HCT116 (cell line): ENCODE data around the gene DHPS. TPM values are rescaled to one million over a fixed set of nuclear protein-coding genes. Genes with fewer than 3 reads are reported as not detected.

Experiments used
- ATAC-seq: fragments of 200-7000 bp; cut with Tn5 transposase; 2 replicates; pipeline ENCODE4 v1.9.1; 2020; ENCODE audit warnings: mild to moderate bottlenecking, moderate library complexity
- BruUV-seq: library from RNA; stranded (reverse); fragments of 400-500 nt; replicated peaks from 2 replicates; lab custom pipeline; 2021; lab: Mats Ljungman, UMichigan
- CTCF ChIA-PET: fragments of 300-600 bp; sonication (Branson Sonifier 250); formaldehyde crosslinking; loops from one replicate; lab custom pipeline; 2021; ENCODE audit warnings: antibody characterized with exemption; lab: Charles Lee
- POLR2A ChIA-PET: fragments of 300-600, 350-600 bp; sonication (Branson Sonifier 250); formaldehyde crosslinking; loops from one replicate; lab custom pipeline; 2021; ENCODE audit warnings: antibody characterized with exemption; lab: Charles Lee
- RAD21 ChIA-PET, 2 experiments: fragments of 300-600 bp; sonication (Branson Sonifier 250); formaldehyde crosslinking; loops; one replicate each; lab custom pipeline; 2023; ENCODE audit warnings: low total read pairs in 2 of 2; ENCODE audit not compliant: uncharacterized antibody in 2 of 2, unreplicated experiment in 2 of 2, low non-redundant PET in 1 of 2; lab: Charles Lee
- DNase-seq: peaks from one replicate; pipeline ENCODE4 v3.0.0-alpha.2; 2010; ENCODE audit warnings: low read depth, low spot score
- H2AFZ ChIP-seq: fragments of 200-600 bp; shearing (Covaris generic), sonication (generic); 2 replicates; pipeline ENCODE4 v1.6.1; 2017; ENCODE audit warnings: low read depth, mixed run types, mixed read lengths, antibody characterized with exemption, low read length; ENCODE audit not compliant: poor library complexity, severe bottlenecking
- H3K27ac ChIP-seq: 2 replicates; pipeline ENCODE4 v1.5.1; 2012; ENCODE audit warnings: low read depth, low read length
- H3K27me3 ChIP-seq: fragments of 200-600 bp; sonication (generic); 2 replicates; pipeline ENCODE4 v1.6.1; 2016; ENCODE audit warnings: mixed run types, low read length, mixed read lengths; ENCODE audit not compliant: insufficient read depth
- H3K36me3 ChIP-seq, 2 experiments: fragments of 200-500 bp in 1 of 2; fragments of 200-600 bp in 1 of 2; sonication (Bioruptor generic) in 1 of 2; sonication (generic) in 1 of 2; 2 replicates each; pipeline versions ENCODE4 v1.5.1 to v1.6.1; 2014 to 2016; ENCODE audit warnings: low read length in 2 of 2, inconsistent platforms in 1 of 2, mixed read lengths in 1 of 2, mixed run types in 1 of 2; ENCODE audit not compliant: insufficient read depth in 2 of 2, control insufficient read depth in 1 of 2
- H3K4me1 ChIP-seq, 2 experiments: fragments of 200-600 bp in 1 of 2; sonication (generic) in 1 of 2; 2 replicates each; pipeline versions ENCODE4 v1.5.1 to v1.6.1; 2012 to 2017; ENCODE audit warnings: low read length in 2 of 2, inconsistent platforms in 1 of 2, mild to moderate bottlenecking in 1 of 2, mixed read lengths in 1 of 2, mixed run types in 1 of 2, moderate library complexity in 1 of 2; ENCODE audit not compliant: insufficient read depth in 2 of 2, control insufficient read depth in 1 of 2
- H3K4me2 ChIP-seq: fragments of 200-600 bp; sonication (generic); 2 replicates; pipeline ENCODE4 v1.6.1; 2017; ENCODE audit warnings: mixed run types, low read length, mixed read lengths
- H3K4me3 ChIP-seq, 2 experiments: fragments of 200-600 bp in 1 of 2; sonication (generic) in 1 of 2; replicated peaks in 1 of 2; 2 replicates each; pipeline ENCODE4 v1.5.1; 2011 to 2016; ENCODE audit warnings: low read length in 2 of 2, control low read depth in 1 of 2, low read depth in 1 of 2, mild to moderate bottlenecking in 1 of 2, mixed read lengths in 1 of 2, mixed run types in 1 of 2
- H3K79me2 ChIP-seq: fragments of 200-600 bp; sonication (generic); 2 replicates; pipeline ENCODE4 v1.6.1; 2017; ENCODE audit warnings: mild to moderate bottlenecking, mixed run types, low read length, moderate library complexity, mixed read lengths; ENCODE audit not compliant: insufficient read depth
- H3K9ac ChIP-seq: fragments of 200-600 bp; sonication (generic); 2 replicates; pipeline ENCODE4 v1.6.1; 2016; ENCODE audit warnings: low read length, mixed read lengths
- H3K9me2 ChIP-seq: fragments of 200-600 bp; sonication (generic), shearing (Covaris generic); 2 replicates; pipeline ENCODE4 v1.6.1; 2017; ENCODE audit warnings: mixed run types, mild to moderate bottlenecking, moderate library complexity; ENCODE audit not compliant: insufficient read depth
- H3K9me3 ChIP-seq, 2 experiments: fragments of 200-500 bp in 1 of 2; fragments of 200-600 bp in 1 of 2; sonication (Bioruptor generic) in 1 of 2; sonication (generic) in 1 of 2; 2 replicates each; pipeline ENCODE4 v1.6.1; 2014 to 2017; ENCODE audit warnings: low read length in 2 of 2, mixed read lengths in 2 of 2, inconsistent platforms in 1 of 2, low read depth in 1 of 2, mild to moderate bottlenecking in 1 of 2, mixed run types in 1 of 2, moderate library complexity in 1 of 2; ENCODE audit not compliant: control insufficient read depth in 1 of 2, insufficient read depth in 1 of 2
- H4K20me1 ChIP-seq: fragments of 200-600 bp; sonication (generic), shearing (Covaris generic); 2 replicates; pipeline ENCODE4 v1.6.1; 2017; ENCODE audit warnings: mixed run types, mild to moderate bottlenecking, moderate library complexity; ENCODE audit not compliant: insufficient read depth
- CBX3 ChIP-seq: IDR thresholded peaks from 2 replicates; pipeline ENCODE4 v1.6.1; 2012; ENCODE audit warnings: low read depth
- EGR1 ChIP-seq: IDR thresholded peaks from 2 replicates; pipeline ENCODE4 v1.6.1; 2012; ENCODE audit warnings: low read depth
- ELF1 ChIP-seq: IDR thresholded peaks from 2 replicates; pipeline ENCODE4 v1.6.1; 2012; ENCODE audit warnings: low read depth, borderline replicate concordance
- EZH2 ChIP-seq: fragments of 200-600 bp; sonication (generic); IDR thresholded peaks from 2 replicates; pipeline ENCODE4 v1.6.1; 2017; ENCODE audit warnings: antibody characterized with exemption, mixed run types
- POLR2A ChIP-seq: IDR thresholded peaks from 2 replicates; pipeline ENCODE4 v1.7.0; 2011; ENCODE audit warnings: borderline replicate concordance; ENCODE audit not compliant: insufficient read depth, insufficient read length; ENCODE audit errors: extremely low read depth
- POLR2AphosphoS5 ChIP-seq: IDR thresholded peaks from 2 replicates; pipeline ENCODE4 v1.6.1; 2011; ENCODE audit warnings: mild to moderate bottlenecking, low read depth, low read length, moderate library complexity
- SRF ChIP-seq: IDR thresholded peaks from 2 replicates; pipeline ENCODE4 v1.6.1; 2012; ENCODE audit warnings: low read depth
- intact Hi-C: fragments of 100-400 bp; cut with micrococcal nuclease; formaldehyde crosslinking; loops from 2 replicates; pipeline ENCODE4 v1.10.0; 2022
- total RNA-seq: library from RNA; stranded (reverse); gene quantifications from one replicate; pipeline ENCODE4 v1.2.1, GENCODE V29; 2021; ENCODE audit not compliant: unreplicated experiment
- TF ChIP-seq, protein P1 (sequence below): IDR thresholded peaks from 2 replicates; pipeline ENCODE4 v1.6.1; 2012
- TF ChIP-seq, protein P2 (sequence below): IDR thresholded peaks from 2 replicates; pipeline ENCODE4 v1.6.1; 2011; ENCODE audit warnings: mild to moderate bottlenecking, low read length, moderate library complexity; ENCODE audit not compliant: insufficient replicate concordance; ENCODE audit errors: extremely low read depth
- TF ChIP-seq, protein P3 (sequence below): IDR thresholded peaks from 2 replicates; pipeline ENCODE4 v1.6.1; 2012; ENCODE audit warnings: low read depth

Gene DHPS
- total RNA-seq, 1 experiment from 2014 or later: 134 TPM

DNA sequence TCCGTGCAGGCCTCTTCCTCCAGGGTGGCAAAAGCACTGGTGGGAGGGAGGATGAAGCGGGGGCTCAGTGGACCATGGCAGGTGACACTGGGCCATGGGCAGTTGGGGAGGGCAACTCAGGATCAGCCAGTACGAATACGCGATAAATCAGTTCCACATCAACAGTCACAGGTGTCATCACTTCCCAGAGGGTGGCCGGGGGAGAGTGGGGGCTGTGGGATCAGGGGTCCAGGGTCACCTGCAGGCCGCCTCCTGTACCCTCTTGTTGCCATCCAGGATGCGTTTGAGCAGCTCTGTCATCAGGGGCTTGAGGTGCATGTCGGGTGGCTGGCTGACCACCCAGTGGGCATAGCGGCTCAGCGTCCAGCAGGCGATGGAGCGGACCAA, 24.6 kb upstream of the DHPS start (continued):
- no peak for TF ChIP-seq EGR1
- TF ChIP-seq, protein P1, sequence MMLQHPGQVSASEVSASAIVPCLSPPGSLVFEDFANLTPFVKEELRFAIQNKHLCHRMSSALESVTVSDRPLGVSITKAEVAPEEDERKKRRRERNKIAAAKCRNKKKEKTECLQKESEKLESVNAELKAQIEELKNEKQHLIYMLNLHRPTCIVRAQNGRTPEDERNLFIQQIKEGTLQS: no peak
- no peak for TF ChIP-seq SRF
- no peak for TF ChIP-seq POLR2A
- no peak for TF ChIP-seq ELF1
- no peak for TF ChIP-seq EZH2
- TF ChIP-seq CBX3: no peak
- no peak for TF ChIP-seq POLR2AphosphoS5
- TF ChIP-seq, protein P2, sequence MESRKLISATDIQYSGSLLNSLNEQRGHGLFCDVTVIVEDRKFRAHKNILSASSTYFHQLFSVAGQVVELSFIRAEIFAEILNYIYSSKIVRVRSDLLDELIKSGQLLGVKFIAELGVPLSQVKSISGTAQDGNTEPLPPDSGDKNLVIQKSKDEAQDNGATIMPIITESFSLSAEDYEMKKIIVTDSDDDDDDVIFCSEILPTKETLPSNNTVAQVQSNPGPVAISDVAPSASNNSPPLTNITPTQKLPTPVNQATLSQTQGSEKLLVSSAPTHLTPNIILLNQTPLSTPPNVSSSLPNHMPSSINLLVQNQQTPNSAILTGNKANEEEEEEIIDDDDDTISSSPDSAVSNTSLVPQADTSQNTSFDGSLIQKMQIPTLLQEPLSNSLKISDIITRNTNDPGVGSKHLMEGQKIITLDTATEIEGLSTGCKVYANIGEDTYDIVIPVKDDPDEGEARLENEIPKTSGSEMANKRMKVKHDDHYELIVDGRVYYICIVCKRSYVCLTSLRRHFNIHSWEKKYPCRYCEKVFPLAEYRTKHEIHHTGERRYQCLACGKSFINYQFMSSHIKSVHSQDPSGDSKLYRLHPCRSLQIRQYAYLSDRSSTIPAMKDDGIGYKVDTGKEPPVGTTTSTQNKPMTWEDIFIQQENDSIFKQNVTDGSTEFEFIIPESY: no peak

DNA sequence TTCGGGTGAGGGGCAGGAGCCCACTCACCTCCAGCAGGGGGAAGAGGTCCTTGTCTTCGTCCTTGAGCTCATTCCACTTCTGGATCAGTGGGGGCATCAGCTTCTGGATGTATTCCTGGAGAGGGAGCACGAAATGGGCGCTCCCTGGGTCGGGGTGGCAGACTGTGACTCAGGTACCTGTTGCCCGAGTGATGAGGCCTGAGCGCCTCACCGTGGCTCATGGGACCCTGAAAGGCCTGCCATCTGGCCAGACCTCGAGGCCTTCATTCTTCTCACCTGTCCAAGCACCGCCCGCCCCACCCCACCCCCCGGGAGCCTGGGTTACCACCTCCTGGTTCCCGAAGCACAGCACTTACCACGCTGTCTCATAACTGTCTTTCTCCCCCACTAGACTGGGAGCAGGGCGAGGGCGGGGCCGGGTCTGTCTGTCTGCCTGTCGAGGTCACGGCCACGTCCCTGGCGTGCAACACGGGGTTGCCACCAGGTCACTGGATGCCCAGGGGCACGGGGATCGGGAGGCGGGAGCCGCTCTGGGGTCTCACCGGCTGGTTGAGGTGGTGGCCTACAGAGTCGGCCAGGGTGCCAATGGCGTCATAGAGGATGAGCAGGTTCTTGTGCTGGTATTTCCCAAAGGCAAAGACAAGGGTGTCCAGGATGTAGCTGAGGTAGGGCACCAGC, 24.1 kb upstream of the DHPS start:
- TF ChIP-seq, protein P3, sequence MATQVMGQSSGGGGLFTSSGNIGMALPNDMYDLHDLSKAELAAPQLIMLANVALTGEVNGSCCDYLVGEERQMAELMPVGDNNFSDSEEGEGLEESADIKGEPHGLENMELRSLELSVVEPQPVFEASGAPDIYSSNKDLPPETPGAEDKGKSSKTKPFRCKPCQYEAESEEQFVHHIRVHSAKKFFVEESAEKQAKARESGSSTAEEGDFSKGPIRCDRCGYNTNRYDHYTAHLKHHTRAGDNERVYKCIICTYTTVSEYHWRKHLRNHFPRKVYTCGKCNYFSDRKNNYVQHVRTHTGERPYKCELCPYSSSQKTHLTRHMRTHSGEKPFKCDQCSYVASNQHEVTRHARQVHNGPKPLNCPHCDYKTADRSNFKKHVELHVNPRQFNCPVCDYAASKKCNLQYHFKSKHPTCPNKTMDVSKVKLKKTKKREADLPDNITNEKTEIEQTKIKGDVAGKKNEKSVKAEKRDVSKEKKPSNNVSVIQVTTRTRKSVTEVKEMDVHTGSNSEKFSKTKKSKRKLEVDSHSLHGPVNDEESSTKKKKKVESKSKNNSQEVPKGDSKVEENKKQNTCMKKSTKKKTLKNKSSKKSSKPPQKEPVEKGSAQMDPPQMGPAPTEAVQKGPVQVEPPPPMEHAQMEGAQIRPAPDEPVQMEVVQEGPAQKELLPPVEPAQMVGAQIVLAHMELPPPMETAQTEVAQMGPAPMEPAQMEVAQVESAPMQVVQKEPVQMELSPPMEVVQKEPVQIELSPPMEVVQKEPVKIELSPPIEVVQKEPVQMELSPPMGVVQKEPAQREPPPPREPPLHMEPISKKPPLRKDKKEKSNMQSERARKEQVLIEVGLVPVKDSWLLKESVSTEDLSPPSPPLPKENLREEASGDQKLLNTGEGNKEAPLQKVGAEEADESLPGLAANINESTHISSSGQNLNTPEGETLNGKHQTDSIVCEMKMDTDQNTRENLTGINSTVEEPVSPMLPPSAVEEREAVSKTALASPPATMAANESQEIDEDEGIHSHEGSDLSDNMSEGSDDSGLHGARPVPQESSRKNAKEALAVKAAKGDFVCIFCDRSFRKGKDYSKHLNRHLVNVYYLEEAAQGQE: no peak
- no peaks in the 10 kb centered on the region for H3K4me1 ChIP-seq
- H3K4me3 ChIP-seq: no peak overlapping the region
- DNase-seq (no peak), ATAC-seq (no peak)
- peaks cover 54 to 74% of the 10 kb centered on the region in 2 experiments for H3K36me3 ChIP-seq
- H3K27me3 ChIP-seq: no peaks in the 10 kb centered on the region
- BruUV-seq: no TSS peak
- CTCF ChIA-PET: no interaction called here
- H3K9me2 ChIP-seq: no peaks in the 10 kb centered on the region
- POLR2A ChIA-PET: no interaction called here
- H3K79me2 ChIP-seq: peaks cover 12% of the 10 kb centered on the region; the same call in 1 of the 2 replicates
- H3K9ac ChIP-seq: no peak overlapping the region
- H3K4me2 ChIP-seq: no peak overlapping the region
- H3K9me3 ChIP-seq: no peaks in the 10 kb centered on the region
- RAD21 ChIA-PET: no interaction called here
- no peak overlapping the region for H3K27ac ChIP-seq
- no peak overlapping the region for H2AFZ ChIP-seq
- no peaks in the 10 kb centered on the region for H4K20me1 ChIP-seq
- intact Hi-C loops: no loop called here
